HG03457 (cell line): ENCODE measurements around the gene TNFRSF13B.
"Not testable (repeated sequence)": the region's sequence is repeated elsewhere in the genome, so short reads cannot be mapped to it uniquely, and the experiment has no call there.

ENCODE experiments used
- ATAC-seq: cut with Tn5 transposase; IDR thresholded peaks from one replicate; pipeline ENCODE4 v1.9.1; 2021; ENCODE audit warnings: moderate number of reproducible peaks; ENCODE audit not compliant: unreplicated experiment

The TNFRSF13B gene

DNA sequence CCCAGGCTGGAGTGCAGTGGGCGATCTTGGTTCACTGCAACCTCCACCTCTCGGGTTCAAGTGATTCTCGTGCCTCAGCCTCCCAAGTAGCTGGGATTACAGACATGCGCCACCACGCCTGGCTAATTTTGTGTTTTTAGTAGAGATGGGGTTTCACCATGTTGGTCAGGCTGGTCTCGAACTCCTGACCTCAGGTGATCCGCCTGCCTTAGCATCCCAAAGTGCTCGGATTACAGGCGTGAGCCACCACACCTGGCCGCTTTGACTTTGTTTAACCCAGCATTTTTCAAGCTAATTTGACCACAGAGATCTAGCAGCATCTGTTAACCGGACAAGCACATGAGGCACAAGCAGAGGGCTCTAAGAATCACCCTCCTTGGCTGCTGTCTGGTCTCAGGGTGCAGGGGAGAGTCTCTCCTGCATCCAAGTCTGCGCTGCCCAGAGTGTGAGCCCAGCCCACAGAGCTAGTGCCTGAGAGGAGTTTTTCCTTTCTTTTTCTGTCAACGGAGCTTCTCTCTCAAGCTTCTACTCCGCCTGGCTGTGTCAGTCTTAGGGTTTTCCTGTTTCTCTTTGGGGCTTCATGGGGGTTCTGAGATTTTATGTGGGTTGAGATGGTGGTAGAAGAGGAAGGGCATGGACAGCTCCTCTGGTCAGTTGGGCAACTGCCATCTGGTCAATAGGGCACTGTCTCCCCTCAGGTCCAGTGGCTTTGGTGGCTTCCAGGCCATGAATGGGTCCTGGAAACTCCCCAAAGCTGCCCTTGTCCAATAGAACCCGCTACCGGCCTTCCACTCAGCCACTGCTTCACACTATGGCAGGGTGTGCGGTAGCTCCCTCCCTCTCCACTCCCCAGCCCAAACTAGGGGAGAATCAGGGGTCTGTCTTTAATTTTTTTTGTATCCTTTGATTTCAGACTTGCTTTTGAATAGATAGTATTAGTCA, 59.6 kb downstream of the TNFRSF13B start:
- no peak for ATAC-seq

- ATAC-seq = no peak
Measured at GRCh38 chr17:16911141-16911937, 60.6 kb downstream of the TNFRSF13B start.

DNA sequence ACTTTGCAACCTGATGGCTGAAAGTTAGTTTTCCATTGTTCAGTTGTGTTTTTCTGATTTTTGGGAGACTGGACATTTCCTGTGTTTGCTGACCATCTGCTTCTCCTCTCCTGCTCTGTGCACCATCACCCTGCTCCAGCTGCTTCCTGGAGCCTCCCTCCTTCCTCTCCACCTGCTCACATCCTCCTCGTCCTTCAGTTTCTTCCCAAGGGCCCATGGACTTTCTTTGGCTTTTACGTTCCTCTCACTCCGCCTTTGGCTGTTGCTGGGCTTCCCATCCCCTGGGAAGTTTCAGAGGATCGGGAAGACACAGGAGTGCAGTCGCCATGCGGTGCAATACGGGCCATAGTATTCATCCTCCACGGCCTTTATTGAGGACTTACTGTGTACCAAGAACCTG, 61.6 kb downstream of the TNFRSF13B start:
- ATAC-seq = no peak

DNA sequence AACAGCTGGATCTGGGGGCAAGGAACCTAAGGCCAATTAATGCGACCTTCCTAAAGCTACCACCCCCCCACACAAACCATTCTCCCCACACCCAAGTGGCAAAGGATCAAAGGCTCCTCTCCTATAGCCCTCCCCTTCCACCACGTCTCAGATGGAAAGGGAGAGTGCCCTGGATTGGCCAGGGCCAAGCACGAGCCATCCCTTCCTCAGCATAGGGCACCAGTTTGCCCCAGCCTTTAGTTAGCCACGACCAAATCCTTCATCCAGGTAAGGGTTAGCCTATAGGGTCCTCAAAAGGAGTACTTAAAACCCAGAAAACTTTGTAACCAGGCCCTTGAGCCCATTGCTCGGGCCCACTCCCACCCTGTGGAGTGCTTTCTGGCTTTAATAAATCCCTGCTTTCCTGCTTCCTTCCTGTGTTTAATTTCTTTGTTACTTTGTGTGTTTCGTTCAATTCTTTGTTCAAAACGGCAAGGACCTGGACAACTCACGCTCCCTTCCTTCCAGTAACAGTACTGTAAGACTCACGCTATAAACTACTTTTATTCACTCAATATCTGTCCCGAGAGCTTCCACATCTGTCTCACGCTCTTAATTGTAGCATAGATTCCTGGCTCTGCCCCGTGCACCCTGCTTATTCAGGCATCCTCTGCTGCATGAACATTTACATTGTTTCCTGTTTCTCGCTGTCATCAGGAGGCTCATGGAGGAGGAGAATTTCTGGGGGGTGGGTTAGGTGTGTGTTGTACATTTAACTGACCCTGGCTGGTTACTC, 62.3 kb downstream of the TNFRSF13B start:
- no peak for ATAC-seq

DNA sequence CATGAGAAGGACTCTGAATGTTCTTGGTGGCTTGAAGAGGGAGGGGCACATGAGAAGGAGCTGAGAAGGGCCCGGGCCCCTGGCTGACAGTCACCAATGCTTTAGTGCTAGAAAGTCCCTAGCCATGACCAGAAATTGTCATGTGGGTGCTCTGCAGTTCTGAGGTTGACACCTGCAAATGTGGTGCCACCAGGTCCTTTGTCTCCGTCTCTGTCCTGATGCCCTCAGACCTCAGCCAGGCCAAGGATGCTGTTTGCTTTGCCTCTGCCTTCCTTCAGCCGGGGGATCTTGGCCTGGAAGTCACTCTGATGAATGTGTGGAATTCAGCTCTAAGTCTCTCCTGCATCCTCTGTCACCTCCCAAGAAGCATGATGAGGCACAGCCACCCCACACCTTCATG, 63.6 kb downstream of the TNFRSF13B start:
- no peak for ATAC-seq

GRCh38 chr17:16906680-16907079, 65.2 kb downstream of the TNFRSF13B start:
- ATAC-seq = no peak

GRCh38 chr17:16905593-16906191, 66.2 kb downstream of the TNFRSF13B start:
- ATAC-seq = no peak

DNA sequence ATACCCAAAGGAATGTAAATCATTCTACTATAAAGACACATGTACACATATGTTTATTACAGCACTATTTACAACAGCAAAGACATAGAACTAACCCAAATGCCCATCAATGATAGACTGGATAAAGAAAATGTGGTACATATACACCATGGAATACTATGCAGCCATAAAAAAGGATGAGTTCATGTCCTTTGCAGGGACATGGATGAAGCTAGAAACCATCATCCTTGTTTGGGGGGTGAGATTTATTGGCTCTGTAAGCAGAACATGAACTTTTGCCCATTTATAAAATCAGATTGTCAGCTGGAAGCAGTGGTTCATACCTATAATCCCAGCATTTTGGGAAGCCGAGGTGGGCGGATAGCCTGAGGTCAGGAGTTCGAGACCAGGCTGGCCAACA, 68.8 kb downstream of the TNFRSF13B start:
- ATAC-seq = not testable (repeated sequence)

GRCh38 chr17:16900288-16900882, 71.5 kb downstream of the TNFRSF13B start:
- no peak for ATAC-seq

DNA sequence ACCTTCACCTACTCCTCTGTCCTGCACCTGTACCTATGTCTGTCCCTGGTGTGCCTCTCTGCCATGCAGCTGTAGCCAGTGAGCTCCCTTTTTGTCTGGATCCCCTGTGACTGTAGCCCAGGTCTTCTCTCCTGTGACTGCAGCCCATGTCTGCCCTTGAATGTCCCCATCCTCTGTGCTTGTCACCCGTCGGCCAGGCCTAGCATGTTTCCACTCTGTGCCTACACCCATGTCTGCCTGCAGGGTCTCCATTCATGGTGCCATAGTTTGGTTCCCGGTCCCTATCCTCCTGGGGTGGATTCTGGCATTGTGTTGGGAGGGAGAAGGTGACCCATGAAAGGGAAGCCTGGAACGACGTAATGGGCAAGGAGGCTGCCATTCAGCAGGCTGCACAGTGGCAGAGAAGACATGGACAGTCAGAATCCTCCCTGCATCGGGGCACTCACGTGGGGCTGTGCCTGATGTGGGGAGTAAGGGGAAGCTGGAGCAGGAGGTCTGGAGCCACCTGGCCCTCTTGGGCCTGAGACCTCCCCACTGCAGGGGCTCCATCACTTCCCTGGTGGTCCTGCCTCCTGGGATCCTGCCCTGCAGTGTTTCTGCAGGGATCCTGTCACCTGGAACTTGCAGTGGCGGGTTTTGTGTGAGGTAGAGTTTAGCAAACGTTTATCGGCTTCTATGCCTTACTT, 74.6 kb downstream of the TNFRSF13B start:
- ATAC-seq = not testable (repeated sequence)

DNA sequence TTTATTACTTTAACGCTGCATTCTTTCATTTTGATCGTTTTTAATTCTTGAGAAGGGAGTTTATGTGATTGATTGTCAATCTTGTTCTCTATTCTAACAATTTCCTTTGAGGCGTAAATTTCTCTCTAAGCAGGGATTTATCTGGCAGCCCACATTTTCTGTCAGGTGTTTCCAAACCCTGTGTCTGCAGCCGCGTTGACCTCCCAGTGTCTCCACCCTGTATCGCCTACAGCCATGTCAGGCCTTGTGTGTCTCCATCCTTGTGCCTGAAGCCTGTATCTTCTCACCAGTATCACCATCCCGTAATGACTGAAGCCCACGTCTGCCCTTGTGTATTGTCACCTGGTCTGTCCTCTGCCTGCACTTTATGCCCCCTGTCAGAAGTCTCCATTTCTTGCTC, 75.7 kb downstream of the TNFRSF13B start:
- not testable (repeated sequence) for ATAC-seq

DNA sequence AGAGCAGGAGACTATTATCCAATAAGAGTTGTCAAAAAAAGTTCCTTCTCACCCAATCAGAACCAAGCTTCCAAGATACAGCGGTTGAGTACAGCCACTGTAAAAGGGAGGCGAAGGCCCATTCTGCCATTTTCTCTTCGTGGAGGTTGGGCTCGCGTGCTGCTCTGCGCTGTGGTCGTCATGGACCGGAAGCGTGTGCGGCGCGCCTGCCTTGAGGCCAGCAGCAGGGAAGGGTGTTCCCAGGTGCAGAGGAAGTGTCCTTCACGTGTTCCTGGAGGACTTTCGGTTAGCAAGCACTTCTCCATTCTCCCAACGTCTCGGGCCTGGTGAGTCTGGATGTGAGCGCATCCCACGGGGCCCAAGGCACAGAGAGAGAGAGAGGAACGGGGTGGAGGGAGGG, 78.4 kb downstream of the TNFRSF13B start:
- ATAC-seq = not testable (repeated sequence)

DNA sequence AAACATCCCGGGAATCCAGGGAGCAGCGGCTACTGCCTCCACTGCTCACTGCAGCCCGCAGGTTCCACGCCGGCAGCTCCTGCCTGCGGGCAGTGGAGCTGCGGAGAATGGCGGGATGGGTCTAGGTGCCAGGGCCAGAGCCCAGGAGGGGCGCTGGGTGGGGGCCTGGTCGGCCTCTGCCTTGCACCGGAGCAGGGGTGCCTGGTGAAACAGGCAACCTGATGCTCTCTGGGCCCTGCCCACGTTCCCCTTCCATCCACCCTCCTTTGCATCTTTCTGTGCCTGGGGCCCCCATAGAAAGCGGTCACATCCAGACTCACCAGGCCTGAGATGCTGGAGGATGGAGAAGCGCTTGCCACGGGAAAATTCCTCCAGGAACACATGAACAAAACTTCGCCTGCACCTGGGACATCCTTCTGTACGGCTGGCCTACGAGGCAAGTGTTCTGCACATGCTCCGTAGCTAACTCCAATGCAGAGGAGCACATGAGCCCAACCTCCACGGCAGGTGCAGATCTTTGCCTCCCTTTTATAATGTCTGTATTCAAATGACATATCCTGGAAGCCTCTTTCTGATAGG, 79.0 kb downstream of the TNFRSF13B start:
- ATAC-seq = not testable (repeated sequence)

- no peak for ATAC-seq
Measured at GRCh38 chr17:16889088-16889465, 82.8 kb downstream of the TNFRSF13B start.
